GM19463 (cell line): ENCODE data around the gene FAM162A.

ENCODE experiments used
- ATAC-seq: cut with Tn5 transposase; IDR thresholded peaks from one replicate; pipeline ENCODE4 v1.9.1; 2021; ENCODE audit warnings: mild to moderate bottlenecking, moderate library complexity; ENCODE audit not compliant: unreplicated experiment

FAM162A gene, protein sequence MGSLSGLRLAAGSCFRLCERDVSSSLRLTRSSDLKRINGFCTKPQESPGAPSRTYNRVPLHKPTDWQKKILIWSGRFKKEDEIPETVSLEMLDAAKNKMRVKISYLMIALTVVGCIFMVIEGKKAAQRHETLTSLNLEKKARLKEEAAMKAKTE

DNA sequence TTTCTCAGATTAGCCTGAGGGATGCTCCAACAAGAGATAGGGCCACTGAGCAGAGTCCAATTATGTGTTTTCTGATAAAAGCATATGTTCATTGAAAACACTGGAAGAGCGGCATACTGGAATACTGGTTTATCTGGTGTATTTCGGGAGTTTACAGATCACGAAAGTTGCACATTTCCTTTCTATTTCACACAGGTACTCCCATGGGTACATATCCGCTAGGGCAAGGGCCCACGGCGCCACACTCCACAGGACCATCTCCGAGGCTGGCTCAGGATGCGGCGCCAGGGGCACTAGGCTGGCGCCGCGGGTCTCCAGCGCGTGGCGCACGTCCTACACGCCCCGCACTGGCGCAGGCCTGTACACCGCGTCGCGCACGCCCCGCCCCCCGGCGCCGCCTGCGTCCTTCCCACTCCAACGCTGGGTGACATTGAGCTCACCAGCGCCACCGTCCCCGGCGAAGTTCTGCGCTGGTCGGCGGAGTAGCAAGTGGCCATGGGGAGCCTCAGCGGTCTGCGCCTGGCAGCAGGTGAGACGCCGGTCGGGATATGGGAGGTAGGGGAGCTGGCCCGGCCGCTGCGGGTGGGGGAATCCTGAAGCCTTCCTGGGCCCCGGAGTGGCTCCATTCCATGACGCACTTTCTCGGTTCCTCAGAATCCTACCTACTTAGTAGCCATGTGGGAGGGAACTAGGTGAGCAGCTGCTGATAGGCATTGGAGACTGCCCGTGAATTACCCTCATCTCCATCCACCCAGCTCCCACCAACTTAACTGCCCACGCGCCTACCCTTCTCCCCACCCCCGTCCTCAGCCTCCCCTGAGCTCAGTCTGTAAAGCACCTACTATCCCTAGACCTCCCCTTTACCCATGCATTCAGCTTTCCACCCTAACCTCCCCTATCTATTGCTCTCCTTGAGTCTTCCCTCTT, at the start of gene FAM162A:
FAM162A (plus strand) TSS at position 412 of the 927 bp plus-strand sequence; CDS start at position 496, 84 bp downstream.
- ATAC-seq, result peak; percentile 91

DNA sequence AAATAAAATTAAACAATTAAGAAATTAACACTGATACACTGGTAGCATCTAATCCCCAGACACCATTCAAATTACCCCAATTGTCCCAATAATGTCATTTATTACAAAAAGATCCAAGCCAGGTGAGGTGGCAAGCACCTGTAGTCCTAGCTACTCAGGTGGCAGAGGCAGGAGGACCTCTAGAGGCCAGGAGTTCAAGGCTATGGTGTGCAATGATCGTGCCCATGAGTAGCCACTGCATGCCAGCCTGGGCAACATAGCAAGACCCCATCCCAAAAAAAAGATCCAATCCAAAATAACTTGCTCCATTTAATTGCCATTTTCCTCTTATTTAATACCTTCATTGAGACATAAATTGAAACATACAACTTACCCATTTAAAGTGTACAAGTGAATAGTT, 41.2 kb upstream of the FAM162A start:
- no peak for ATAC-seq

DNA sequence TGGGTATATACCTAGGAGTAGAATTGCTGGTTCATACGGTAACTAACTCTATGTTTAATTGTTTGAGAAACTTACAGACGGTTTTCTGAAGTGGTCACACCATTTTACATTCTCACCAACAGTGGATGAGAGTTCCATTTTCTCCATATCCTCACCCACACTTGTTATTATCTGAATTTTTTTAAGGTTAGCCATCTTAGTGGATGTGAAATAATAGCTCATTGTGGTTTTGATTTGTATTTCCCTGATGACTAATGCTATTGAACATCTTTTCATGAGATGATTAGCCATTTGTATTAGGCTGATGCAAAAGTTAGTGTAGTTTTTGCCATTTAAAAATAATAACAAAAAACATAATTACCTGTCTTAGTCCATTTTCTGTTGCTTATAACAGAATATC, 40.3 kb upstream of the FAM162A start:
- ATAC-seq, result no peak

DNA sequence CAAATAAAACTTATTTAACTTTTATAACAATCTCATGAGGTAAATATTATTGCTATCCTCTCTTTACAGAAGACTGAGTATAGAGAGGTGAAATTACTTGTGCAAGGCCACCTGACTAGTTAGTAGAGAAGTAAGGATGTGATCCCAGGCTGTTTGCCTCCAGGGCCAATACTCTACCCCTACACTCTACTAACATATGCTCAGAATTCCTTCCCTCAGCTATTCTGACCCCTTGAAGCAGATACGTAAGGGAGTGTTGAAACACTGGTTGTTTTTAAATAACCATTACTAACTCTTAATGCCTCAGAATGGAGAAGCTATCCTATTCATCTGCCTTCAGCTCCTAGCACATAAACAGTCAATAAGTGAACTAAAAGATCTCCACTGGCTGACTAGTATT, 34.8 kb upstream of the FAM162A start:
- ATAC-seq, result no peak

DNA sequence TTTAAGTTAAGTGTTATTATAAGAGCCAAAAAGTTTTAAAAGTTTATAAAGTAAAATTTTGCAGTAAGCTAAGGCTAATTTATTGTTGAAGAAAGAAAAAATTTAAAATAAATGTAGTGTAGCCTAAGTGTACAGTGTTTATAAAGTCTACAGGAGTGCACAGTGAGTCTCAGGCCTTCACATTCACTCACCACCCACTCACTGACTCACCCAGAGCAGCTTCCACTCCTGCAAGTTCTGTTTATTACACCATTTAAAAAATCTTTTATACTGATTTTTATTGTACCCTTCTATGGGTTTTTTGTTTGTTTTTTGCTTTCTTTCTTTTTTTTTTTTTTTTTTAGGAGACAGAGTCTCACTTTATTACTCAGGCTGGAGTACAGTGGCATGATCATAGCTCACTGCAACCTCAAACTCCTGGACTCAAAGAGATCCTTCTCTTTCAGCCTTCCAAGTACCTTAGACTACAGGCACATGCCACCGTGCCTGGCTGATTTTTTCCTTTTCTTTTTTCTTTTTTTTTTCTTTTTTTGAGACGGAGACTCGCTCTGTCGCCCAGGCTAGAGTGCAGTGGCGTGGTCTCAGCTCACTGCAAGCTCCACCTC, 33.1 kb upstream of the FAM162A start:
- ATAC-seq, result no peak

DNA sequence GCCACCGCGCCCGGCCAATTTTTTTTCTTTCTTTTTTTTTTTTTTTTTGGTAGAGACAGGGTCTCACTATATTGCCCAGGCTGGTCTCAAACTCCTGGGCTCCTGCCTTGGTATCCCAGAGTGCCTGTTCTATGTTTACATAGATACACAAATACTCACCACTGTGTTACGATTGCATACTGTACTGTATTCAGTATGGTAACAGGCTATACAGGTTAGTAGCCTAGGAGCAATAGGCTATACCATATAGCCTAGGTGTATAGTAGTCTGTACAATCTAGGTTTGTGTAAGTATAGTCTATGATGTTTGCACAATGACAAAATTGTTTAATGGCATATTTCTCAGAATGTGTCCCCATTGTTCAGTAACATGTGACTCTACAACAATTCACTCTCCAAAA, 32.4 kb upstream of the FAM162A start:
- no peak for ATAC-seq

DNA sequence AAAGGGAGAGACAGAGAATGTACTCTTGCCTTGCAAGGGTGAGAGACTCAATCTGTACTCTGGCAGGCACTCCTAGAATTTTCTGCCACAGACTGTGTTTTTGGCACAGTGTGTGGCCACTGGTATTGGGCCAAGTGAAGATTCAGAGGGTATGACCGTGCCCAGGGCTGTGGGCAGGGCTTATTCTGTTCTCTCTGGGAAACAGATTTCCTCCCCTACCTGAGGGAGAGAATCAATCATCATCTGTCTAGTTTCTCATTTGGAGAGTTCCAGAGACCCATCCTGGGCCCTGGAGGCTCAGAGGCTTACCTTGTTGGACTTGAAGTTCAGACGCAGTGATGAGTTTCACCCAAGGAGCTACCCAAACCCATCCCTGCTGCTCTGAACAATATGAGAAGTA, 30.8 kb upstream of the FAM162A start:
- no peak for ATAC-seq

DNA sequence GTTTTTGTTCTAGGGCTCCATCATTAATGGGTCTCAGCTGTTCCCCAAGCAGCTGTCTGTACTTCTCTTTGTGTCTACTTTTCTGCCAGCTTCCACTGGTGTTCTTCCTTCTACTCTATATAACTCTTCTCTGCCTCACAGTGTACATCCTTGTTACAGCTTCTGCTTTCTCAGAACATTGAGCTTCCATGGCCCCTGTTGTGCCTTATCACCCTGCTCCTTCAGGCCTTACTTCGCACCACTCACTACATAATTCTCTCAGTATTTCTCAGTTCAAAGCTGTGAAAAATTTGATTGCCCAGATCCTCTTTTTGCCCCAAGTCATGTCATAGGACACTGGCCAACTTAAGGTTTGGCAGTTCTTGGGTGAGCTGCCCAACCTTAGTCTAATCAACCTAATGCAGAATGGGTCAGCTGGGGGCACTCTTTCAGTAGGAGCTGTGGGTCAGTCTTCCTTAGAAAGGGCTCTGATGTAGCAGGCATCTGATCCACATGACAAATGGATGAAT, 30.0 kb upstream of the FAM162A start:
- ATAC-seq, result no peak

DNA sequence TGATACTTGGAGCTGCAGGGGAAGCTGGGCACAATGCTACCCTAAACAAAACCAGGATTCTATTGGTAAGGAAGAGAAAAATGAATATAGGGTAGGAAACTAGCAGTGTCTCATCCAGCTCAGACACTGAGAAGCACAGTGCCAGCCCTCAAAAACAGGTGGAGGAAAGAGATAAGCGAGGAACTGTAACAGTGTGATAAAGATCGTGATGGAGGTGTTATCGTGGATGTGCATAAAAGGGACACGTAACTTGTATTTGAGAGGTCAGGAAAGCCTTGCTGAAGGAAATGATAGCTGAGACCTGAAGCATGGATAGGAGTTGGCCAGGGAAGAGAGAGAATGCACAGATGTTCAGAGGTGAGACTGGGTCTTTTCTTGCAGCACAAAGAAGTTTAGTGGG, 28.4 kb upstream of the FAM162A start:
- no peak for ATAC-seq

DNA sequence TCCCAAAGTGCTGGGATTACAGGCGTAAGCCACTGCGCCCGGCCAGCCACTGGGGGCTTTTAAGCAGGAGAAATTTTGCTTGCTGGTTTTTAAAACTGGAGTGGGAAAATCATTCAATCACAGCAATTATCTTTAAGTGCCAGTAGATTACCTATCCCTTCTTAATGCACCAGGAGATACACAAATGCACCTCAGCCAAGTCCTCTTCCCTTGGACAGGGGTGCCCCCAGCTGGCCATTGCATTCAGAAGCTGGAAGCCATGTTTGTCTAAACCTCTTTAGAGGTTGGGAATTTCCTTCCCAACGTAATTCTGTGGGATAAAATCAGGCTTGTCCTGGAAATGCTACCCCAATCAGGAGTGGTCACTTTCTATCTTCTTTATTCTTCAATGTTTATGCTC, 27.6 kb upstream of the FAM162A start:
- no peak for ATAC-seq

DNA sequence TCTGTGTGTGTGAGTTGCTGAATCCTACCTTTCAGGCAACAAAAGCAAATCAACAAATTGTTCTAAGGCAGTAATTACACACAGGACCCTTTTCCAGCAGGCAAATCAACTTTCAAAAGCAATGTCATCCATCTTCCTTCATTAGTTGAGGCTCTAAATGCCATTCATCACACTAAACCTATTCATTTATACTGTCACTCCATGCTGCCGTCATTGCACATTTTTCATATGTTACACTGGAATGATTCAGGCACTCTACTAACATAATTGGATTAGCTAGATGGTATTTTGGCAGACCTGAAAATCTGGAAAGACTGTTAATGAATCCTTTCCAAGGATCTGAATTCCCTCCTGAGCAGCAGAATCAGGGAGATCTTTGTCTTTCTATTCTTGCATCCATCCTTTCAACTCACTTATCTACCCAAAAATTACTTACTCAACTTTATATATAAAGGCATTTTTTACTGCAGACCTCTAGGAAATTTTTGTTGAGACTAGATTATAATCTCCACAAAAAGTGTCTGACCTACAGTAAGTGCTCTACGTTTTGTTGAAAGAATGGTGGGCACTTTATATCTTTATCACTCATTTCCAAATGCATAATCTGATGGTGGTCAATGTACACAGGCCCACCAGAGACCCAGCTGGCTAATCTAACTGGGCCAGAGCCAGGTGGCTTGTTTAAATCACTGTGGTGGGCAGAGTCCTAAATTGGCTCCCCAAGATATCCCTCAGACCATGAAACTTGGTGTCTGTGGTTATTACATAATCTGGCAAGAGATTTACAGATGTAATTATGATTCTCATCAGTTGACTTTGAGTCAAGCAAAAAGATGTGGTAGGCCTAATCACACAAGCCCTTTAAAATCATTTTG, 25.9 kb upstream of the FAM162A start:
- no peak for ATAC-seq

DNA sequence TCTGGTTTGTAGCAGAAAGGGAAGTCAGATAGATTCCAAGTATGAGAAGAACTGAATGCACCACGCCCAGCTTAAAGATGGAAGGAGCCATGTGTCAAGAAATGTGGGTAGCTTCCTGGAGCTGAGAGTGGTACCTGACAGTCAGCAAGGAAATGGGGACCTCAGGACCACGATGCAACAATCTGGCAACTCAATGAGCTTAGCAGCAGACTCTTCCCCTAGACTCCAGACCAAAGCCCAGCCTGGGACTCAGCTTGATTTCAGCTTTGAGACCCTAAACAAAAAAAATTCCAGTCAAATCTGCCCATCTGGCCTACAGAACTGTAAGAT, 25.3 kb upstream of the FAM162A start:
- no peak for ATAC-seq

DNA sequence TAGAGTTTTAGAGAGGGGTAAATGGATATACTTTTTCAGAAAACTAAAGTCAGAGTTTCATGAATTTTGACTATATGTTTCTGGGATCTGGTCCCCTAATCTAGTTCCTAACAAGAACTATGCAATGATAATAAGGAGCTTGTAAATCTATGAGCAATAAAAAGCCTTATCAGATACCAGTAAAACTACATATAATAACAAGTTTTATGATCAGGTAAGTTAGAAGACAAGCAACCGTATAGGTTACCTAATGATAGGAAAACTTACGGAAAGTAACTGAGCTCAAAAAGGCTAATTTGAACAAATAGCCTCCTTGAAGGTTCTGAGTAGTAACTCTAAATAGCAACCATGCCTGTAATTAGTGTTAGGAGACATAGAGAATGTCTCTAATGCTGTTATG, 22.0 kb upstream of the FAM162A start:
- ATAC-seq, result no peak

DNA sequence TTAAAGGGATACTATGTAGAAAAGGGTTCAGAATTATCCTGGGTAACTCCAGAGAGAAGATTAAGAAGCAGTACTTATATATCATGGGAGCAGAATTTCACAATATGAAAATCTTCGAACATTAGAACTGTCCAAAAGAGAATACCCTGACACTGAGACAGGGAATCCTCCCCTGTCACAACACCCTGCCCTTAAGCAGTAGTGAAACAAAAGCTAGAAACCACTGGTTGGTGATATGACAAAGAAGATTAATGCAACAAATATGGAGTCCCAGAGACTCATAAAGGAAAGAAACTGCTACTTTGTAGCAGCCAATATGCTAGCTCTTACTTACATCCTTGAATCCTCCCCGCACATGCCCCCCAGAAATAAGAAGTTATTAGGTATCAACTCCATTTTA, 19.5 kb upstream of the FAM162A start:
- ATAC-seq, result no peak

DNA sequence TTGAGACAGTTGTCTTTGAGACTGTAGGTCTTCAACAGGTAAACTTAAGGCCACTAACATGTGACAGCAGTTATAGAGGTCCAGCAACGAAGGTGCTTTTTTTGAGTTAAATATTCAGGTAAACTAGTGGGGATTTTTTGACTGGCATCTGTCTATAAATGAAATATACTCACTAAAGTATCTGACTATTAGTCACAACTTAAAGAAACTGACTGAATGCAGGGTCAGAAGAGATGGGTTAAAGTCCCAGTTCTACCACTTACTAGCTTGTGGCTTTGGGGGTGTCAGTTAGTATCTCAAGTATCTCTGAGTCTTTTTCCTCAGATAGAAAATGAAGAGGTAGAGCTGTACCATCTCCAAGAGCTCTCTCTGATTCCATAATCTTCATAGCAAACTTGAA, 18.9 kb upstream of the FAM162A start:
- peak; percentile 68 for ATAC-seq

DNA sequence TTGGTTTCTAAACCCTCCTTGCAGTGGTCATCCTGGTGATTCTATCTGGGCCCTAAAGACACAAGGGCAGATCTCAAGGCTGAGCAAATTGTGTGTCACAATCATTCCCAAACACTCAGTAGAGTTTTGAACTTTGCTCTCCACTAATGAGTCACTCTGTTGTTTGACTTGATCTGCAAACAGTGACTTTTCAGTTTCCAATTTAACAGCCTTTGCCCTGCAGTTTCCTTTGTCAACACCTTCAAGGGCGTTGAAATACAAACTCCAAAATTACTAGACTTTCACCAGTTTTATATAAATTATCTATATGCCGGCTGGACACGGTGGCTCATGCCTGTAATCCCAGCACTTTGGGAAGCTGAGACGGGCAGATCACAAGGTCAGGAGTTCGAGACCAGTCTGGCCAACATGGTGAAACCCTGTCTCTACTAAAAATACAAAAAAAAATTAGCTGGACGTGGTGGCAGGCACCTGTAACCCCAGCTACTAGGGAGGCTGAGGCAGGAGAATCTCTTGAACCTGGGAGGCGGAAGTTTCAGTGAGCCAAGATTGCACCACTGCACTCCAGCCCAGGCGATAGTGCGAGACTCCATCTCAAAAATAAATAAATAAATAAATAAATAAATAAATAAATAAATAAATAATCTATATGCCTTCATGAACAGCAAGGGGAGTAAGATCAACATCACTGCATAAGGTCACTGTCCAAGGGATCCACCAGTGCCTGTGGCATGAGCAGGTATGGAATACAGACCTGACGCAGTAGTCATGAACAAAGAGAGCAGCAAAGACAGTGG, 18.2 kb upstream of the FAM162A start:
- ATAC-seq, result peak; percentile 91

DNA sequence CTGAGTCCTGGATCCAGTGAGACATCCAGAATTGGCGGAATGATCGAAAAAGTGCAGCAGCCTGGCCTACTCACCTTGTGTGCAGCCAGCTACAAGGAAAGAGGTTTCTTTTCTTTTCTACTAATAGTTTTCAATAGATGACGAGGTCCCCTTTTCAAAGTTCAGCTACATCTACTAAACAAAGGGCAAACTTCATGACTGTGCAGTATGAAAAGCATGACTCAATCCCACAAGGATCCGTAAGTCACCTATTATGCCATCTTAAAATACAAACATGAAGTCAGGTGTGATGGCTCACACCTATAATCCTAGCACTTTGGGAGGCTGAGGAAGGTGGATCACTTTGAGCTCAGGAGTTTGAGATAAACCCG, 17.6 kb upstream of the FAM162A start:
- ATAC-seq, result no peak

DNA sequence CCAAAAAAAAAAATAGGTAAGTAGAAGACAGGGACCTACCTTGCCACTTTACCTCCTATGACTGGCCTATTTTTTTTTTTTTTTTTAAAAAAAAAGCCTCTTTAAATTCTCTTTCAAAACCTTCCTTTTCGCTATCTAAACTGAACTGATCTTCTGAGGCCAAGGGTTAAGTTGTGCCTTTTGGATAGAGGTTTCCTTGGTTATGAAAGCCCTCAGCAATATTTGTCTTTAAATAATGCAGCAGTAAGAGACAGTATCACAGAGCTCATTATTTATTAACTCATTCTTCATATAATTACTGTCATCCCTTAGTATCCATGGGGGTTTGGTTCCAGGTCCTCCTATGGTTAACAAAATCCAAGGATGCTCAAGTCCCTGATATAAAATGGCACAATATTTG, 9.9 kb upstream of the FAM162A start:
- ATAC-seq, result no peak

DNA sequence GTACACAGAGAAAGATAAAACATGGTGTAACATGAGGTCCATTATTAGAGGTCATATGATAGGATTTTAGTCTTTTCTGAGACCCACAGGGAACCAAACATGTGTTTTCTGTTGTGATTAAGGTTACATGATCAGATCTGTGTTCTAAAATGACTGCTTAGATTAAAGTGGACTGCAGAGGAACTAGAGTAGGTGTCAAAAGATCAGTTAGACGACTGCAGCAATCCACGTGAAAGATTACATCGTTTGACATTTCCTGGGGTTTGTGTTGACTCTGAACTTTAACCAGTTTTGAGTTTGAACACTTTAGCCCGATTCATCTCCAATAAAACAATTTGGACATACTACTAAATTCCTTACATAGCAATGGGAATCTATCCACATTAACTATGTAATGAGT, 6.0 kb upstream of the FAM162A start:
- no peak for ATAC-seq
